Neural cell (in vitro differentiated cells): ENCODE measurements around the gene KRT7. TPM values are rescaled to one million over a fixed set of nuclear protein-coding genes. Genes with fewer than 3 reads are reported as not detected.

Source experiments
- H2AFZ ChIP-seq: fragments of 200-600, 300-800 bp; sonication (generic), shearing (Covaris generic); 2 replicates; pipeline ENCODE4 v1.6.0; 2014; ENCODE audit warnings: low read depth, mild to moderate bottlenecking, antibody characterized with exemption, low read length, moderate library complexity
- H3F3A ChIP-seq: fragments of 200-600 bp; shearing (Covaris generic); 2 replicates; pipeline ENCODE4 v1.6.1; 2016; ENCODE audit warnings: mild to moderate bottlenecking, moderate library complexity, mixed read lengths, antibody characterized with exemption, low read length; ENCODE audit not compliant: insufficient read depth, poor library complexity, severe bottlenecking
- H3K27ac ChIP-seq: fragments of 200-600, 300-800 bp; sonication (generic), shearing (Covaris generic); 2 replicates; pipeline ENCODE4 v1.5.1; 2014; ENCODE audit warnings: mild to moderate bottlenecking, low read length, moderate library complexity
- H3K27me3 ChIP-seq: fragments of 300-800, 200-600 bp; sonication (generic), shearing (Covaris generic); 2 replicates; pipeline ENCODE4 v1.6.0; 2014; ENCODE audit warnings: mild to moderate bottlenecking, low read depth, low read length, moderate library complexity; ENCODE audit not compliant: insufficient read depth
- H3K36me3 ChIP-seq: fragments of 300-800, 200-600 bp; sonication (generic), shearing (Covaris generic); 2 replicates; pipeline ENCODE4 v1.5.1; 2014; ENCODE audit warnings: mild to moderate bottlenecking, antibody characterized with exemption, low read length, moderate library complexity; ENCODE audit not compliant: insufficient read depth
- H3K4me2 ChIP-seq: fragments of 300-800, 200-600 bp; sonication (generic), shearing (Covaris generic); 2 replicates; pipeline ENCODE4 v1.6.0; 2014; ENCODE audit warnings: mild to moderate bottlenecking, low read length
- H3K4me3 ChIP-seq: fragments of 300-800, 200-600 bp; sonication (generic), shearing (Covaris generic); 2 replicates; pipeline ENCODE4 v1.5.1; 2014; ENCODE audit warnings: mild to moderate bottlenecking, low read length, moderate library complexity
- H3K79me2 ChIP-seq: fragments of 200-600 bp; shearing (Covaris generic); replicated peaks from 2 replicates; pipeline ENCODE4 v1.6.0; 2014; ENCODE audit warnings: mild to moderate bottlenecking, low read length, moderate library complexity; ENCODE audit not compliant: insufficient read depth
- H3K9ac ChIP-seq: fragments of 300-800, 200-600 bp; sonication (generic), shearing (Covaris generic); 2 replicates; pipeline ENCODE4 v1.6.1; 2016; ENCODE audit warnings: mild to moderate bottlenecking, low read length, mixed read lengths
- H3K9me2 ChIP-seq: fragments of 200-600 bp; shearing (Covaris generic); 2 replicates; pipeline ENCODE4 v1.6.1; 2016; ENCODE audit warnings: mild to moderate bottlenecking, low read length, mixed read lengths; ENCODE audit not compliant: insufficient read depth
- H3K9me3 ChIP-seq: fragments of 200-600, 300-800 bp; sonication (generic), shearing (Covaris generic); 2 replicates; pipeline ENCODE4 v1.6.1; 2016; ENCODE audit warnings: mild to moderate bottlenecking, mixed run types, low read length, moderate library complexity, mixed read lengths
- H4K20me1 ChIP-seq: fragments of 200-600 bp; shearing (Covaris generic); 2 replicates; pipeline ENCODE4 v1.6.1; 2016; ENCODE audit warnings: mild to moderate bottlenecking, mixed run types; ENCODE audit not compliant: insufficient read depth
- EP300 ChIP-seq: fragments of 450-650 bp; conservative IDR thresholded peaks from 2 replicates; pipeline ENCODE4 v1.6.1; 2014; ENCODE audit warnings: antibody characterized with exemption, mild to moderate bottlenecking, moderate library complexity; ENCODE audit not compliant: poor library complexity, severe bottlenecking
- EZH2 ChIP-seq: fragments of 200-600, 300-800 bp; shearing (Covaris generic), sonication (generic); IDR thresholded peaks from 2 replicates; pipeline ENCODE4 v1.6.1; 2014; ENCODE audit warnings: antibody characterized with exemption, low read length, borderline replicate concordance, mild to moderate bottlenecking; ENCODE audit not compliant: insufficient read depth, poor library complexity, severe bottlenecking
- MXI1 ChIP-seq: fragments of 450-650 bp; conservative IDR thresholded peaks from 2 replicates; pipeline ENCODE4 v1.6.1; 2014; ENCODE audit warnings: antibody characterized with exemption, mild to moderate bottlenecking; ENCODE audit not compliant: poor library complexity, severe bottlenecking
- POLR2AphosphoS5 ChIP-seq: IDR thresholded peaks from 2 replicates; pipeline ENCODE4 v1.6.1; 2012
- RAD21 ChIP-seq: fragments of 450-650 bp; conservative IDR thresholded peaks from 2 replicates; pipeline ENCODE4 v1.6.1; 2014; ENCODE audit warnings: antibody characterized with exemption, mild to moderate bottlenecking, moderate library complexity
- REST ChIP-seq: IDR thresholded peaks from 2 replicates; pipeline ENCODE4 v1.6.1; 2012; ENCODE audit warnings: borderline replicate concordance
- SMC3 ChIP-seq: fragments of 450-650 bp; conservative IDR thresholded peaks from 2 replicates; pipeline ENCODE4 v1.6.1; 2014; ENCODE audit warnings: antibody characterized with exemption, mild to moderate bottlenecking, moderate library complexity; ENCODE audit not compliant: poor library complexity
- TAF1 ChIP-seq: IDR thresholded peaks from 2 replicates; pipeline ENCODE4 v1.6.1; 2012; ENCODE audit warnings: low read depth
- polyA plus RNA-seq: library from polyadenylated mRNA; depleted of rRNA; stranded (reverse); fragments of >200 nt; gene quantifications from 2 replicates; pipeline ENCODE4 v1.2.3, GENCODE V29; 2014
- TF ChIP-seq, protein P1 (sequence below): fragments of 450-650 bp; IDR thresholded peaks from 2 replicates; pipeline ENCODE4 v1.5.1; 2014; ENCODE audit warnings: antibody characterized with exemption, mild to moderate bottlenecking, moderate library complexity; ENCODE audit not compliant: poor library complexity, severe bottlenecking

The KRT7 gene
- polyA plus RNA-seq, 1 donor from 2014 or later, result not detected

DNA sequence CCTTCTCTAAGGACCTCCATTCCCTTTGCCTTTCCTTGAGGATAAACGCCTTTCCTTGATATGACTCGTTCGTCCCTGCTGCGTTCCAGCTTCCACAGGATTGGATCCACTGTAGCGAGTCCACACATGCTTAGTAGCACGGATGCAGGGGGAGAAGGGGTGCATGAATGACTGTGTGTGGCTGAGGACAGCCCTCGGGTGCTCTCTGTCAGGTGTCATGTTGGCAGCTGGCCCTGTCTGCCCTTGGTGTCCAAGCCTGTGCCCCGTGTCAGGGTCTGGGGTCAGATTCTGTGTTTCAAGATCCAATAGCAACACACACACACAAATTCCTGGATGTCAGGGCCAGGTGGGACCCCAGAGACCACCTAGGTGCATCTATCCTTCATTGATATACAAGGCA is 23.7 kb upstream of the KRT7 start:
- no peak for TF ChIP-seq REST
- no peak for TF ChIP-seq MXI1
- no peak for TF ChIP-seq TAF1
- TF ChIP-seq EP300, result no peak
- H2AFZ ChIP-seq, result no peak overlapping the region
- H3K9ac ChIP-seq, result no peak overlapping the region
- H3K79me2 ChIP-seq, result no peaks in the 10 kb centered on the region
- H3K27me3 ChIP-seq, result no peaks in the 10 kb centered on the region
- no peaks in the 10 kb centered on the region for H3K36me3 ChIP-seq
- H3K27ac ChIP-seq, result no peak overlapping the region
- no peaks in the 10 kb centered on the region for H4K20me1 ChIP-seq
- H3K9me2 ChIP-seq, result no peaks in the 10 kb centered on the region
- no peak overlapping the region for H3K4me2 ChIP-seq
- no peaks in the 10 kb centered on the region for H3K9me3 ChIP-seq
- no peak overlapping the region for H3K4me3 ChIP-seq
- H3F3A ChIP-seq, result no peaks in the 10 kb centered on the region

GRCh38 chr12:52210186-52210924 is 22.7 kb upstream of the KRT7 start:
- no peaks in the 10 kb centered on the region for H4K20me1 ChIP-seq

More at GRCh38 chr12:52210186-52210924, 22.7 kb upstream of the KRT7 start:
- Histone ChIP-seq H3K9me3 (no peaks in the 10 kb centered on the region), H3K9ac (no peak overlapping the region), H3K9me2 (no peaks in the 10 kb centered on the region), H3K4me3 (no peak overlapping the region), H3K4me2 (no peak overlapping the region), H3F3A (no peaks in the 10 kb centered on the region), H3K27me3 (no peaks in the 10 kb centered on the region), H3K36me3 (no peaks in the 10 kb centered on the region), H3K79me2 (no peaks in the 10 kb centered on the region), H3K27ac (no peak overlapping the region), H2AFZ (no peak overlapping the region)
- TF ChIP-seq EZH2 (no peak), POLR2AphosphoS5 (no peak), SMC3 (no peak), RAD21 (no peak)
- TF ChIP-seq, protein P1, sequence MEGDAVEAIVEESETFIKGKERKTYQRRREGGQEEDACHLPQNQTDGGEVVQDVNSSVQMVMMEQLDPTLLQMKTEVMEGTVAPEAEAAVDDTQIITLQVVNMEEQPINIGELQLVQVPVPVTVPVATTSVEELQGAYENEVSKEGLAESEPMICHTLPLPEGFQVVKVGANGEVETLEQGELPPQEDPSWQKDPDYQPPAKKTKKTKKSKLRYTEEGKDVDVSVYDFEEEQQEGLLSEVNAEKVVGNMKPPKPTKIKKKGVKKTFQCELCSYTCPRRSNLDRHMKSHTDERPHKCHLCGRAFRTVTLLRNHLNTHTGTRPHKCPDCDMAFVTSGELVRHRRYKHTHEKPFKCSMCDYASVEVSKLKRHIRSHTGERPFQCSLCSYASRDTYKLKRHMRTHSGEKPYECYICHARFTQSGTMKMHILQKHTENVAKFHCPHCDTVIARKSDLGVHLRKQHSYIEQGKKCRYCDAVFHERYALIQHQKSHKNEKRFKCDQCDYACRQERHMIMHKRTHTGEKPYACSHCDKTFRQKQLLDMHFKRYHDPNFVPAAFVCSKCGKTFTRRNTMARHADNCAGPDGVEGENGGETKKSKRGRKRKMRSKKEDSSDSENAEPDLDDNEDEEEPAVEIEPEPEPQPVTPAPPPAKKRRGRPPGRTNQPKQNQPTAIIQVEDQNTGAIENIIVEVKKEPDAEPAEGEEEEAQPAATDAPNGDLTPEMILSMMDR, result no peak
